Type B pancreatic cell (in vitro differentiated cells): Measurements from ENCODE around the gene TNFRSF13B. TPM values are rescaled to one million over a fixed set of nuclear protein-coding genes. Genes with fewer than 3 reads are reported as not detected.

Experiments
- DNase-seq: peaks from one replicate; pipeline ENCODE4 v3.0.0; 2021; ENCODE audit warnings: mixed read lengths; ENCODE audit not compliant: unreplicated experiment; ENCODE audit errors: extremely low spot score
- H3K27ac Mint-ChIP-seq: 2 replicates; pipeline ENCODE4 v1.8.0; 2021; ENCODE audit warnings: mild to moderate bottlenecking, mixed read lengths
- H3K27me3 Mint-ChIP-seq: 2 replicates; pipeline ENCODE4 v1.8.0; 2021; ENCODE audit warnings: mixed read lengths
- H3K36me3 Mint-ChIP-seq: 2 replicates; pipeline ENCODE4 v1.8.0; 2021; ENCODE audit warnings: mixed read lengths
- H3K4me1 Mint-ChIP-seq: one replicate; pipeline ENCODE4 v1.8.0; 2021; ENCODE audit warnings: mixed read lengths; ENCODE audit not compliant: unreplicated experiment
- H3K4me3 Mint-ChIP-seq: 2 replicates; pipeline ENCODE4 v1.8.0; 2021; ENCODE audit warnings: mild to moderate bottlenecking, mixed read lengths
- H3K9me3 Mint-ChIP-seq: 2 replicates; pipeline ENCODE4 v1.8.0; 2021; ENCODE audit warnings: mixed read lengths
- total RNA-seq: library from RNA; stranded (reverse); gene quantifications from 2 replicates; pipeline ENCODE4 v1.2.1, GENCODE V29; 2021; ENCODE audit warnings: low replicate concordance
- TF ChIP-seq, protein P1 (sequence below): fragments of 200-600 bp; sonication (generic); conservative IDR thresholded peaks from 2 replicates; pipeline ENCODE4 v1.5.0; 2021; ENCODE audit warnings: antibody characterized with exemption, mild to moderate bottlenecking

Gene TNFRSF13B
- total RNA-seq, 1 donor from 2014 or later, result not detected

DNA sequence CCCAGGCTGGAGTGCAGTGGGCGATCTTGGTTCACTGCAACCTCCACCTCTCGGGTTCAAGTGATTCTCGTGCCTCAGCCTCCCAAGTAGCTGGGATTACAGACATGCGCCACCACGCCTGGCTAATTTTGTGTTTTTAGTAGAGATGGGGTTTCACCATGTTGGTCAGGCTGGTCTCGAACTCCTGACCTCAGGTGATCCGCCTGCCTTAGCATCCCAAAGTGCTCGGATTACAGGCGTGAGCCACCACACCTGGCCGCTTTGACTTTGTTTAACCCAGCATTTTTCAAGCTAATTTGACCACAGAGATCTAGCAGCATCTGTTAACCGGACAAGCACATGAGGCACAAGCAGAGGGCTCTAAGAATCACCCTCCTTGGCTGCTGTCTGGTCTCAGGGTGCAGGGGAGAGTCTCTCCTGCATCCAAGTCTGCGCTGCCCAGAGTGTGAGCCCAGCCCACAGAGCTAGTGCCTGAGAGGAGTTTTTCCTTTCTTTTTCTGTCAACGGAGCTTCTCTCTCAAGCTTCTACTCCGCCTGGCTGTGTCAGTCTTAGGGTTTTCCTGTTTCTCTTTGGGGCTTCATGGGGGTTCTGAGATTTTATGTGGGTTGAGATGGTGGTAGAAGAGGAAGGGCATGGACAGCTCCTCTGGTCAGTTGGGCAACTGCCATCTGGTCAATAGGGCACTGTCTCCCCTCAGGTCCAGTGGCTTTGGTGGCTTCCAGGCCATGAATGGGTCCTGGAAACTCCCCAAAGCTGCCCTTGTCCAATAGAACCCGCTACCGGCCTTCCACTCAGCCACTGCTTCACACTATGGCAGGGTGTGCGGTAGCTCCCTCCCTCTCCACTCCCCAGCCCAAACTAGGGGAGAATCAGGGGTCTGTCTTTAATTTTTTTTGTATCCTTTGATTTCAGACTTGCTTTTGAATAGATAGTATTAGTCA, 59.6 kb downstream of the TNFRSF13B start:
- Mint-ChIP-seq H3K27me3 (peaks cover 5% of the 10 kb centered on the region), H3K27ac (no peak overlapping the region), H3K4me1 (no peaks in the 10 kb centered on the region), H3K4me3 (no peak overlapping the region), H3K36me3 (no peaks in the 10 kb centered on the region), H3K9me3 (no peaks in the 10 kb centered on the region)
- TF ChIP-seq, protein P1, sequence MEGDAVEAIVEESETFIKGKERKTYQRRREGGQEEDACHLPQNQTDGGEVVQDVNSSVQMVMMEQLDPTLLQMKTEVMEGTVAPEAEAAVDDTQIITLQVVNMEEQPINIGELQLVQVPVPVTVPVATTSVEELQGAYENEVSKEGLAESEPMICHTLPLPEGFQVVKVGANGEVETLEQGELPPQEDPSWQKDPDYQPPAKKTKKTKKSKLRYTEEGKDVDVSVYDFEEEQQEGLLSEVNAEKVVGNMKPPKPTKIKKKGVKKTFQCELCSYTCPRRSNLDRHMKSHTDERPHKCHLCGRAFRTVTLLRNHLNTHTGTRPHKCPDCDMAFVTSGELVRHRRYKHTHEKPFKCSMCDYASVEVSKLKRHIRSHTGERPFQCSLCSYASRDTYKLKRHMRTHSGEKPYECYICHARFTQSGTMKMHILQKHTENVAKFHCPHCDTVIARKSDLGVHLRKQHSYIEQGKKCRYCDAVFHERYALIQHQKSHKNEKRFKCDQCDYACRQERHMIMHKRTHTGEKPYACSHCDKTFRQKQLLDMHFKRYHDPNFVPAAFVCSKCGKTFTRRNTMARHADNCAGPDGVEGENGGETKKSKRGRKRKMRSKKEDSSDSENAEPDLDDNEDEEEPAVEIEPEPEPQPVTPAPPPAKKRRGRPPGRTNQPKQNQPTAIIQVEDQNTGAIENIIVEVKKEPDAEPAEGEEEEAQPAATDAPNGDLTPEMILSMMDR, result no peak
- no peak for DNase-seq

DNA sequence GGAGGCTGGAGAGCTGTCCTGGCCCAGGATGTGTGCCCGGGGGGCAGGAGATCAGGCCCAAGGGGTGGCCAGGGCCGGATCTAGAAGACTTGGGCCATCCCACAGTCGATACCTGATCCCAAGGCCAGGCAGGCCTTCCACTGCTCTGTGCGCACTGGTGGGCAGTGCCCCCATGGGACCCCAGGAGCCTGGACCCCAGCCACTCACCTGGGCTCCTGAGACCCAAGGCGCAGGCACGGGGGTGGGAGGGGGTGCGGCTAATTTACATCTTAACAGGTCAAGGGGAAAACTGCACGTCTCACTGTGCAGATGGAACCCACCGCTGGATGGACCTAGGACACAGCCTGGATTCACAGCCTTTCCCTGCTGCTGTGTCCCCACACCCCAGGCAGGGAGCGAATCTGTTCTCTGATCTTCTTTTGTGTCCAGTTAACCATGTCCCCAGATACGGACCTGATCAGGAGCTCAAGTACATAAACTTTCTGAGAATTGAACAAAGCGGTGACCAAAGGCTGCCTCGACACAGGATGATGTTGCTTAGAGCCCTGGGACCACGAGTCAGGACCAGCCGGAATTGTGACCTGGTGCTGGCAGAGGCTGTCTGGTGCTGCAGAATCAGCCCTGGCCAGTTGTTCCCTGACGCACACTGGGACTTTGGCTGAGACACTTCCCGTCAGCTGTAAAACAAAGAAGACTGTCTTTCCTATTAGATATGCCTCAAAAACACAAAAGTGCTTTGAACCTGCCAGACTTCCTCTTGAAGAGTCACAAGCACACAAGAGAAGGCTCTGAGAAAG, 60.6 kb downstream of the TNFRSF13B start:
- Mint-ChIP-seq H3K27me3 (peaks cover 10% of the 10 kb centered on the region), H3K36me3 (no peaks in the 10 kb centered on the region), H3K4me3 (no peak overlapping the region), H3K9me3 (no peaks in the 10 kb centered on the region), H3K4me1 (no peaks in the 10 kb centered on the region), H3K27ac (no peak overlapping the region)
- TF ChIP-seq, protein P1, result no peak
- peak; percentile 61 for DNase-seq

DNA sequence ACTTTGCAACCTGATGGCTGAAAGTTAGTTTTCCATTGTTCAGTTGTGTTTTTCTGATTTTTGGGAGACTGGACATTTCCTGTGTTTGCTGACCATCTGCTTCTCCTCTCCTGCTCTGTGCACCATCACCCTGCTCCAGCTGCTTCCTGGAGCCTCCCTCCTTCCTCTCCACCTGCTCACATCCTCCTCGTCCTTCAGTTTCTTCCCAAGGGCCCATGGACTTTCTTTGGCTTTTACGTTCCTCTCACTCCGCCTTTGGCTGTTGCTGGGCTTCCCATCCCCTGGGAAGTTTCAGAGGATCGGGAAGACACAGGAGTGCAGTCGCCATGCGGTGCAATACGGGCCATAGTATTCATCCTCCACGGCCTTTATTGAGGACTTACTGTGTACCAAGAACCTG, 61.6 kb downstream of the TNFRSF13B start:
- TF ChIP-seq, protein P1, result no peak
- DNase-seq, result no peak
- no peaks in the 10 kb centered on the region for H3K4me1 Mint-ChIP-seq
- no peaks in the 10 kb centered on the region for H3K36me3 Mint-ChIP-seq
- no peak overlapping the region for H3K4me3 Mint-ChIP-seq
- no peaks in the 10 kb centered on the region for H3K9me3 Mint-ChIP-seq
- no peak overlapping the region for H3K27ac Mint-ChIP-seq
- peaks cover 10% of the 10 kb centered on the region for H3K27me3 Mint-ChIP-seq

DNA sequence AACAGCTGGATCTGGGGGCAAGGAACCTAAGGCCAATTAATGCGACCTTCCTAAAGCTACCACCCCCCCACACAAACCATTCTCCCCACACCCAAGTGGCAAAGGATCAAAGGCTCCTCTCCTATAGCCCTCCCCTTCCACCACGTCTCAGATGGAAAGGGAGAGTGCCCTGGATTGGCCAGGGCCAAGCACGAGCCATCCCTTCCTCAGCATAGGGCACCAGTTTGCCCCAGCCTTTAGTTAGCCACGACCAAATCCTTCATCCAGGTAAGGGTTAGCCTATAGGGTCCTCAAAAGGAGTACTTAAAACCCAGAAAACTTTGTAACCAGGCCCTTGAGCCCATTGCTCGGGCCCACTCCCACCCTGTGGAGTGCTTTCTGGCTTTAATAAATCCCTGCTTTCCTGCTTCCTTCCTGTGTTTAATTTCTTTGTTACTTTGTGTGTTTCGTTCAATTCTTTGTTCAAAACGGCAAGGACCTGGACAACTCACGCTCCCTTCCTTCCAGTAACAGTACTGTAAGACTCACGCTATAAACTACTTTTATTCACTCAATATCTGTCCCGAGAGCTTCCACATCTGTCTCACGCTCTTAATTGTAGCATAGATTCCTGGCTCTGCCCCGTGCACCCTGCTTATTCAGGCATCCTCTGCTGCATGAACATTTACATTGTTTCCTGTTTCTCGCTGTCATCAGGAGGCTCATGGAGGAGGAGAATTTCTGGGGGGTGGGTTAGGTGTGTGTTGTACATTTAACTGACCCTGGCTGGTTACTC, 62.3 kb downstream of the TNFRSF13B start:
- Mint-ChIP-seq H3K27ac (no peak overlapping the region), H3K4me3 (no peak overlapping the region)
- DNase-seq, result no peak

DNA sequence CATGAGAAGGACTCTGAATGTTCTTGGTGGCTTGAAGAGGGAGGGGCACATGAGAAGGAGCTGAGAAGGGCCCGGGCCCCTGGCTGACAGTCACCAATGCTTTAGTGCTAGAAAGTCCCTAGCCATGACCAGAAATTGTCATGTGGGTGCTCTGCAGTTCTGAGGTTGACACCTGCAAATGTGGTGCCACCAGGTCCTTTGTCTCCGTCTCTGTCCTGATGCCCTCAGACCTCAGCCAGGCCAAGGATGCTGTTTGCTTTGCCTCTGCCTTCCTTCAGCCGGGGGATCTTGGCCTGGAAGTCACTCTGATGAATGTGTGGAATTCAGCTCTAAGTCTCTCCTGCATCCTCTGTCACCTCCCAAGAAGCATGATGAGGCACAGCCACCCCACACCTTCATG, 63.6 kb downstream of the TNFRSF13B start:
- TF ChIP-seq, protein P1, result no peak
- H3K9me3 Mint-ChIP-seq, result no peaks in the 10 kb centered on the region
- H3K27ac Mint-ChIP-seq, result no peak overlapping the region
- H3K27me3 Mint-ChIP-seq, result peaks cover 15% of the 10 kb centered on the region
- no peak for DNase-seq
- H3K36me3 Mint-ChIP-seq, result no peaks in the 10 kb centered on the region
- H3K4me1 Mint-ChIP-seq, result no peaks in the 10 kb centered on the region
- H3K4me3 Mint-ChIP-seq, result no peak overlapping the region

More for the DNA sequence above, 62.3 kb downstream of the TNFRSF13B start:
- Mint-ChIP-seq H3K36me3 (no peaks in the 10 kb centered on the region), H3K4me1 (no peaks in the 10 kb centered on the region), H3K27me3 (peaks cover 10% of the 10 kb centered on the region), H3K9me3 (no peaks in the 10 kb centered on the region)
- TF ChIP-seq, protein P1, result no peak
